ENCODE data around the gene ATPAF1. TPM values are rescaled to one million over a fixed set of nuclear protein-coding genes. Genes with fewer than 3 reads are reported as not detected.

Gene ATPAF1
- total RNA-seq, 2 experiments from 2014 or later: 44.5 to 49.2 TPM

GRCh38 chr1:46643368-46643775 lies 24.8 kb downstream of the ATPAF1 start:
- Mint-ChIP-seq H3K4me1 (ENCODE audit: low read depth) (peaks cover 8% of the 10 kb centered on the region), H3K36me3 (ENCODE audit: low read depth) (peaks cover 15% of the 10 kb centered on the region)

DNA sequence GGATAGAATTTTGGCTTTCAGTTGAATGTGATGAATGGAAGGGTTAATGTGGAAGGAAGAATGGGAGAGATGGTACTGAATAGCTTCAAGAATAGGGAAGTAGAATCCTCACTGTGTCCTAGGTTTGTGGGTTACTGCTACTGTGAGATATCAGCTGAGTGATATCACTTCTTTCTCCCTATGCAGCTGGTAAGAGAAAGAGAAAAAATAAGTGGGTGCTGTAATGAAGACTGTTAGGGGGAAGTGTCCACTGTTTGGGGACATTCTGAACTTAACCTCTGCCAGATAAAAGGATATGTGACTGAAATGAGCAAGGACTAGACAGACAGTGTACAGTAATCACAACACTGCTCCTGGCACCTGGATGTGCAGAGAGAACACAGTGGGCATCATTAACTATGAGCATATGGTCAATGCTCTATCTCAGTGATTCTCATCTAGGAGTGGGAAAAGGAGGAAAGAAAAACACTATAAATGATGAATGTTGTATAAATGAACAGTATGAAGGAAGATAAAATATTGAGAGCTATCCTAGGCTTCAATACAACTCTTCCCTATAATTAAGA lies 26.0 kb downstream of the ATPAF1 start:
- H3K4me1 Mint-ChIP-seq (ENCODE audit: low read depth): peaks cover 6% of the 10 kb centered on the region
- peaks cover 11% of the 10 kb centered on the region for H3K36me3 Mint-ChIP-seq (ENCODE audit: low read depth)
- DNase-seq: no peak
- intact Hi-C loops (cut with micrococcal nuclease): no loop called here
- H3K27me3 Mint-ChIP-seq (ENCODE audit: low read depth): no peaks in the 10 kb centered on the region
- H3K9me3 Mint-ChIP-seq: no peaks in the 10 kb centered on the region
- no peak overlapping the region for H3K27ac Mint-ChIP-seq
- H3K4me3 Mint-ChIP-seq: no peak overlapping the region
- CTCF ChIA-PET: no interaction called here

More at GRCh38 chr1:46643368-46643775, 24.8 kb downstream of the ATPAF1 start:
- Mint-ChIP-seq H3K27me3 (ENCODE audit: low read depth) (no peaks in the 10 kb centered on the region), H3K9me3 (no peaks in the 10 kb centered on the region), H3K27ac (no peak overlapping the region), H3K4me3 (no peak overlapping the region)
- CTCF ChIA-PET: no interaction called here
- intact Hi-C loops (cut with micrococcal nuclease): no loop called here
- DNase-seq: no peak

GRCh38 chr1:46639547-46639946 lies 28.6 kb downstream of the ATPAF1 start:
- intact Hi-C loops (cut with micrococcal nuclease): no loop called here
- Mint-ChIP-seq H3K9me3 (no peaks in the 10 kb centered on the region), H3K27ac (no peak overlapping the region), H3K27me3 (ENCODE audit: low read depth) (no peaks in the 10 kb centered on the region), H3K4me1 (ENCODE audit: low read depth) (no peaks in the 10 kb centered on the region), H3K4me3 (no peak overlapping the region), H3K36me3 (ENCODE audit: low read depth) (peaks cover 11% of the 10 kb centered on the region)
- DNase-seq: no peak
- CTCF ChIA-PET: interaction anchor here (0.5 kb wide), 1 partner anchor 8 kb away, joined by 3 read pairs; no protein-coding TSS in a partner anchor

GRCh38 chr1:46638921-46639320 lies 29.2 kb downstream of the ATPAF1 start:
- H3K27me3 Mint-ChIP-seq (ENCODE audit: low read depth): no peaks in the 10 kb centered on the region

GRCh38 chr1:46637444-46638083 lies 30.6 kb downstream of the ATPAF1 start:
- no peak overlapping the region for H3K4me3 Mint-ChIP-seq
- H3K36me3 Mint-ChIP-seq (ENCODE audit: low read depth): peaks cover 14% of the 10 kb centered on the region
- no peaks in the 10 kb centered on the region for H3K4me1 Mint-ChIP-seq (ENCODE audit: low read depth)
- H3K27ac Mint-ChIP-seq: peak overlapping the region; percentile 17
- no peaks in the 10 kb centered on the region for H3K9me3 Mint-ChIP-seq
- no peak for DNase-seq
- intact Hi-C loops (cut with micrococcal nuclease): no loop called here
- H3K27me3 Mint-ChIP-seq (ENCODE audit: low read depth): no peaks in the 10 kb centered on the region
- CTCF ChIA-PET: interaction anchor here (0.6 to 0.9 kb wide), 2 partner anchors 44 to 199 kb away, joined by 3 to 4 read pairs; no protein-coding TSS in a partner anchor

More at GRCh38 chr1:46638921-46639320, 29.2 kb downstream of the ATPAF1 start:
- Mint-ChIP-seq H3K27ac (no peak overlapping the region), H3K9me3 (no peaks in the 10 kb centered on the region), H3K36me3 (ENCODE audit: low read depth) (peaks cover 13% of the 10 kb centered on the region), H3K4me1 (ENCODE audit: low read depth) (no peaks in the 10 kb centered on the region), H3K4me3 (no peak overlapping the region)
- CTCF ChIA-PET: no interaction called here
- no peak for DNase-seq
- intact Hi-C loops (cut with micrococcal nuclease): no loop called here

DNA sequence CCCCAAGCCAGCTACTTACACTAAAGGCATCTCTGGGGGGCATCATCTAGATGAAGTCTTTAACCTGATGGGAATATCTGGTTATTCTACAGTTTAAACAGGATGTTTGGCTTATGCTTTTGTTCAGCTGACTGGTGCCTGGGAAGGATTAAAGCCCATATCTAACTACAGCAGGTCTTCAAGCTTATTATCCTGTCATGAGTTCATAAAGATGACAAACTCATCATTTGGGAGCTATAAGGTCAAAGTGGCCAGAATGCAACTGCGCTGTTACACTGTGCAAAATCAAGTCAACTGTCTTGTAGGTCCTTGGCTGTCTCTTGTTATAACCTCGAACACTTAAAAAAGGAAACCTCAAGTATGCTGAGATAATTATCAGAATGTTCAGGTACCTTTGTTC lies 33.0 kb downstream of the ATPAF1 start:
- no peak overlapping the region for H3K27ac Mint-ChIP-seq
- intact Hi-C loops (cut with micrococcal nuclease): no loop called here
- no peaks in the 10 kb centered on the region for H3K4me1 Mint-ChIP-seq (ENCODE audit: low read depth)
- H3K4me3 Mint-ChIP-seq: no peak overlapping the region
- no peak for DNase-seq
- CTCF ChIA-PET: no interaction called here
- H3K36me3 Mint-ChIP-seq (ENCODE audit: low read depth): peaks cover 15% of the 10 kb centered on the region
- H3K9me3 Mint-ChIP-seq: no peaks in the 10 kb centered on the region
- no peaks in the 10 kb centered on the region for H3K27me3 Mint-ChIP-seq (ENCODE audit: low read depth)

DNA sequence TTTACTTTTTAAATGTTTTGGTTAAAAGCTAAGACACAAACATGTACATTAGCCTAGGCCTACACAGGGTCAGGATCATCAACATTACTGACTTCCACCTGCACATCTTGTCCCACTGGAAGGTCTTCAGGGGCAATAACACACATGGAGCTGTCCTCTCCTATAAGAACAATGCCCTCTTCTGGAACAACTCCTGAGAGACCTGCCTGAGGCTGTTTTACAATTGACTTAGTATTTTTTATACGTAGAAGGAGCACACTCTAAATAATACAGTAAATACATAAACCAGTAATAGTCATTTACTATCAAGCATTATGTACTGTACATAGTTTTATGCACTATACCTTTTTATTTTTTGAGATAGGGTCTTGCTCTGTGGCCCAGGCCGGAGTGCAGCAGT lies 37.4 kb downstream of the ATPAF1 start:
- CTCF ChIA-PET: interaction anchor here (0.6 kb wide), 2 partner anchors 47 to 669 kb away, joined by 3 to 4 read pairs; no protein-coding TSS in a partner anchor
- Mint-ChIP-seq H3K4me1 (ENCODE audit: low read depth) (no peaks in the 10 kb centered on the region), H3K4me3 (no peak overlapping the region), H3K9me3 (no peaks in the 10 kb centered on the region), H3K36me3 (ENCODE audit: low read depth) (peaks cover 9% of the 10 kb centered on the region), H3K27me3 (ENCODE audit: low read depth) (no peaks in the 10 kb centered on the region), H3K27ac (no peak overlapping the region)
- intact Hi-C loops (cut with micrococcal nuclease): no loop called here
- no peak for DNase-seq

DNA sequence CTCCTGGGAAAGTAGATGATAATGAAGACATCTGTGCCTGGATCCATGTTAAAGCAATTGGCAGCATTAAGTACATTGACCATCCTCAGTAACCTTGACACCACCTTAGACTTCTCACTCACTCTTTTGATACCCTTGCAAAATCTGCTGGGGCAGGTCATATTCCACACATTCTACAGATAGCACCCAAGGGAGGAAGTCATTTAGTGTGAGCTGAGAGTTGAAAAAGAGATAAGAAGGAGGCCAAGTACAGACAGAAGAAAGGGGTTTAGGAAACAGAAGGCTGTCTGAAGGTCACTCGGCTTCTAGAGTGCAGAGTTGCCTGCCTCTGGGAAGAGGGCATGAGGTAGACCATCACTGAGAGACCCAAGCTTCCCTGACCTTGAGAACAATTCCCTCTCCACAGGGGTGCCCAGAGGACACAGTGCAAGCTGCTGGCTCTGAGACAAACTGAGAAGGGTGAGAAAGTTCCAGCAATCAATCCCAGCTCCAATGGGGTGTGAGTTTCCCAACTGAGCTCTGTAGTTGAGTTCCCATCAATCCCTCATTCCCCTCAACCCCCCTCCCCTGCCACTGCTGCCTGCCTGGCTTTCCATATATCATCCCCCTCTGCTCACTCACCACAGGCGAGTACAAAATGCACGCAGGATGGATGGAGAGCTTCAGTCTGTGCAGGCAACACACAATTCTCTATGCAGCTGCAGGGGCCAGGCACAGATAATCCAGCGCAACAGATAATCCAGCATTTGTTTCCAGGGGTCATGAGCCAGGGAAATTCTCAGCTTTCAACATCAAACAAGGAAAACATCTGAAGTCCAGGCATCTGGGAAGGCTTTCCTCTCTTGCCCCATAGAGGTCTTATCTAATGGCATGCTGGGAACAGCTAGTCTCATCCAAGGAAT lies 44.2 kb downstream of the ATPAF1 start:
- CTCF ChIA-PET: interaction anchor here (1.2 kb wide), 1 partner anchor 21 kb away, joined by 4 read pairs; no protein-coding TSS in a partner anchor
- no peak overlapping the region for H3K27ac Mint-ChIP-seq
- H3K4me1 Mint-ChIP-seq (ENCODE audit: low read depth): no peaks in the 10 kb centered on the region
- no peak overlapping the region for H3K4me3 Mint-ChIP-seq
- H3K9me3 Mint-ChIP-seq: no peaks in the 10 kb centered on the region
- no peak for DNase-seq
- intact Hi-C loops (cut with micrococcal nuclease): no loop called here
- no peaks in the 10 kb centered on the region for H3K27me3 Mint-ChIP-seq (ENCODE audit: low read depth)
- H3K36me3 Mint-ChIP-seq (ENCODE audit: low read depth): no peaks in the 10 kb centered on the region

DNA sequence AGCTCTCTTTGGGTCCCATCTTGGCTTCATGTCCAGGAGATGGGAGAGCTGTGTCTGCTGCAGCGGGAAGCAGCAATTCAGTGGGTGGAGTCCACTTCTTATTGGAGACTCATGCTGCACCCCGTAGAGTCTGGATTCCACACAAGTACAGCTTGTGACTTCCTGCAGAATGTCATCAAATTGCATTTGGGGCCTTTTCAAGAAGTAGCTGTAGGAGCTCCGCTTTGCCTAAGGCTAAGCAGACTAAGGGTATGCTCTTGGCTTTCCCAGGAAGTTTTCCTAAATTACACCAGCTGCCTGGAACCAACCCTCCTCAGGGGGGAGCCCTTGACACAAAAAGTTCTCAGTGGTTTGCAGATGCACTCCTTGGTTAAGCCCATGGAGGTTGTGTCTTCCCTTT lies 45.8 kb downstream of the ATPAF1 start:
- Mint-ChIP-seq H3K36me3 (ENCODE audit: low read depth) (no peaks in the 10 kb centered on the region), H3K4me3 (no peak overlapping the region), H3K4me1 (ENCODE audit: low read depth) (peaks cover under 1% of the 10 kb centered on the region), H3K27ac (no peak overlapping the region), H3K9me3 (no peaks in the 10 kb centered on the region), H3K27me3 (ENCODE audit: low read depth) (no peaks in the 10 kb centered on the region)
- DNase-seq: peak; percentile 30
- CTCF ChIA-PET: interaction anchor here (0.6 to 1.4 kb wide), 4 partner anchors 17 to 103 kb away, joined by 4 to 5 read pairs (median 5); no protein-coding TSS in a partner anchor
- intact Hi-C loops (cut with micrococcal nuclease): loop anchor here (1.0 kb wide), 1 partner anchor 103 kb away; no protein-coding TSS in a partner anchor

DNA sequence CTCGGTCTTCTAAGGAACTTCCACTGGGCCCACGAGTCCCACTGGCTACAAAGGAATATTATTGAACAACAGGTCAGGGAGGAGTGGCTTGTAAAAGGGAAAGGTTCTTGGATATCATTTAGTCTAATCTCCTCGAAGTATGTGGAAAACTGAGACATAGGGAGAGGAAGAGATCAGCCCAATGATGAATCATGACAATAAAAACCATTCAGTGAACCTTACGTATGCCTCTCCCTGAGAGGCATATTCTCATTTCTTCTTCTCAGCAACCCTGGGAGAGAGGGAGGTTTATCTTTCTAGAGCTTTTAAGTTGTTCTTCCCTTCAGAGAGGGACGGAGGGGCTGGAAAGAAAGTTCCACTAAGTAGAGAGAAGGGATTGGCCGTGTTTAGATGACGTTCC lies 46.2 kb downstream of the ATPAF1 start:
- no peaks in the 10 kb centered on the region for H3K27me3 Mint-ChIP-seq (ENCODE audit: low read depth)
- CTCF ChIA-PET: interaction anchor here (0.6 to 1.4 kb wide), 3 partner anchors 17 to 103 kb away, joined by 5 read pairs; no protein-coding TSS in a partner anchor
- no peak for DNase-seq
- no peak overlapping the region for H3K4me3 Mint-ChIP-seq
- no peaks in the 10 kb centered on the region for H3K9me3 Mint-ChIP-seq
- no peaks in the 10 kb centered on the region for H3K36me3 Mint-ChIP-seq (ENCODE audit: low read depth)
- peaks cover 5% of the 10 kb centered on the region for H3K4me1 Mint-ChIP-seq (ENCODE audit: low read depth)
- intact Hi-C loops (cut with micrococcal nuclease): loop anchor here (1.0 kb wide), 1 partner anchor 103 kb away; no protein-coding TSS in a partner anchor
- H3K27ac Mint-ChIP-seq: no peak overlapping the region

DNA sequence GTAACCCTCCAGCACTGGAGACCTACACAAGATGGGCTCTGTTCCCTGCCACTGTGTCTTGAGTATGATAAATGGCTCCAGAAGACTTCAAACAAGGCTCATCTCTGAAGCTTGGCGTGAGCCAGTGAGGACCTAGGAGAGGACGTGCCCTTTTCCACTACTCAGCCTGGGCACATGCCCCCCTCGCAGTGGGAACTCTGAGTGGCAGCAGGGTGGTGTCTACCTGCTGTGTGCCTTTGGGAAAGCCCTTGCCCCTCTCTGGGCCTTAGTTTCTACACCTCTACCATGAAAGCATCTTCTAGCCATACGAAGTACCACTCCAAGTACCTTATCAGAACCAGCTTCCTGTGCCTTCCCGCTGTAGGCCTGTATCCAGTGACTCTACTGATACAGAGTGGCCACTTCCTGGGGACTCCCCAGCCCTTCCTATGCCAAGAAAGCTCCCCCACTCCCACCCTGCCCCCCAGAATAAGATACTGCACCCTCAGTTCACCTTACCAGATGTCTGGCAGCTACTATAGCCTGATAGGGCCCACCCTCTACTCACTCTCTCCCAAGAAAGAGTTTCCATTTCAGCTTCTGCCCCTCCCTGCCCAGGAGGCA lies 48.4 kb downstream of the ATPAF1 start:
- H3K27ac Mint-ChIP-seq: no peak overlapping the region
- H3K9me3 Mint-ChIP-seq: no peaks in the 10 kb centered on the region
- H3K36me3 Mint-ChIP-seq (ENCODE audit: low read depth): no peaks in the 10 kb centered on the region
- CTCF ChIA-PET: no interaction called here
- no peaks in the 10 kb centered on the region for H3K27me3 Mint-ChIP-seq (ENCODE audit: low read depth)
- no peak for DNase-seq
- peaks cover 21% of the 10 kb centered on the region for H3K4me1 Mint-ChIP-seq (ENCODE audit: low read depth)
- intact Hi-C loops (cut with micrococcal nuclease): no loop called here
- H3K4me3 Mint-ChIP-seq: no peak overlapping the region

All from activated naive CD4-positive, alpha-beta T cell treated with anti-CD3 and anti-CD28 coated beads for 36 hours (primary cell).